B cell (primary cell): ENCODE results near the gene MYH14. TPM values are rescaled to one million over a fixed set of nuclear protein-coding genes. Genes with fewer than 3 reads are reported as not detected.

Experiments used
- ATAC-seq: fragments of 200-7000 bp; cut with Tn5 transposase; one replicate; pipeline ENCODE4 v1.10.0; 2021; ENCODE audit warnings: low read depth, mild to moderate bottlenecking, moderate number of reproducible peaks, moderate library complexity
- CTCF ChIA-PET: fragments of 350-600 bp; sonication (Branson Sonifier 250); formaldehyde crosslinking; loops from one replicate; lab custom pipeline; 2021; ENCODE audit warnings: antibody characterized with exemption, inconsistent platforms; lab: Charles Lee
- POLR2A ChIA-PET: fragments of 350-600 bp; sonication (Branson Sonifier 250); formaldehyde crosslinking; loops from one replicate; lab custom pipeline; 2021; ENCODE audit warnings: antibody characterized with exemption; lab: Charles Lee
- DNase-seq: peaks from one replicate; pipeline ENCODE4 v3.0.0; 2013
- H2AFZ ChIP-seq: 2 replicates; pipeline ENCODE4 v1.6.1; 2012; ENCODE audit warnings: mild to moderate bottlenecking, low read depth, low read length; ENCODE audit not compliant: insufficient read depth, poor library complexity, severe bottlenecking
- H3K27ac ChIP-seq, 2 donors: 1 replicate in 1 of 2; 2 replicates in 1 of 2; pipeline ENCODE4 v1.5.1; 2012 to 2013; ENCODE audit warnings: low read length in 2 of 2, mild to moderate bottlenecking in 2 of 2, moderate library complexity in 1 of 2
- H3K27me3 ChIP-seq, 4 experiments: fragments of 200-600 bp in 1 of 4; sonication (generic) in 1 of 4; replicated peaks in 1 of 4; 1 replicate in 2 of 4; 2 replicates in 2 of 4; pipeline versions ENCODE4 v1.6.1 to v1.7.0; 2013 to 2016; ENCODE audit warnings: low read length in 3 of 4, mild to moderate bottlenecking in 2 of 4, mixed read lengths in 1 of 4, moderate library complexity in 1 of 4; ENCODE audit not compliant: insufficient read depth in 4 of 4, control insufficient read depth in 3 of 4; ENCODE audit errors: control extremely low read depth in 1 of 4
- H3K36me3 ChIP-seq, 2 experiments: replicated peaks in 1 of 2; 1 replicate in 1 of 2; 2 replicates in 1 of 2; pipeline versions ENCODE4 v1.6.1 to v1.7.1; 2013; ENCODE audit warnings: low read length in 1 of 2; ENCODE audit not compliant: insufficient read depth in 2 of 2, control insufficient read depth in 1 of 2; ENCODE audit errors: control extremely low read depth in 1 of 2, extremely low read depth in 1 of 2
- H3K4me1 ChIP-seq, 2 donors: fragments of 200-600 bp in 1 of 2; sonication (generic) in 1 of 2; 1 replicate in 1 of 2; 2 replicates in 1 of 2; pipeline versions ENCODE4 v1.5.1 to v1.6.1; 2013 to 2017; ENCODE audit warnings: low read length in 2 of 2; ENCODE audit not compliant: control insufficient read depth in 2 of 2, insufficient read depth in 2 of 2
- H3K4me2 ChIP-seq: replicated peaks from 2 replicates; pipeline ENCODE3; 2012; ENCODE audit warnings: mild to moderate bottlenecking, low read depth, low read length; ENCODE audit not compliant: poor library complexity, severe bottlenecking
- H3K4me3 ChIP-seq, 5 experiments: fragments of 200-600 bp in 1 of 5; sonication (generic) in 1 of 5; 1 replicate in 3 of 5; 2 replicates in 2 of 5; pipeline versions ENCODE4 v1.5.1 to v1.7.0; 2011 to 2016; ENCODE audit warnings: low read length in 4 of 5, mild to moderate bottlenecking in 4 of 5, low read depth in 2 of 5, control low read depth in 1 of 5, moderate library complexity in 1 of 5; ENCODE audit not compliant: insufficient read depth in 1 of 5; ENCODE audit errors: control extremely low read depth in 1 of 5, extremely low read depth in 1 of 5
- H3K79me2 ChIP-seq: fragments of 200-600 bp; sonication (generic); one replicate; pipeline ENCODE4 v1.6.0; 2016; ENCODE audit warnings: low read length; ENCODE audit not compliant: control insufficient read depth, insufficient read depth
- H3K9ac ChIP-seq: fragments of 200-600 bp; sonication (generic); 2 replicates; pipeline ENCODE4 v1.6.1; 2017; ENCODE audit warnings: mild to moderate bottlenecking, low read length, moderate library complexity
- H3K9me3 ChIP-seq, 3 donors: one replicate each; pipeline versions ENCODE4 v1.6.1 to v1.7.1; 2013; ENCODE audit warnings: low read length in 2 of 3; ENCODE audit not compliant: control insufficient read depth in 2 of 3, insufficient read depth in 1 of 3; ENCODE audit errors: control extremely low read depth in 1 of 3
- H4K20me1 ChIP-seq: 2 replicates; pipeline ENCODE4 v1.6.0; 2012; ENCODE audit warnings: mild to moderate bottlenecking, low read length; ENCODE audit not compliant: insufficient read depth, control insufficient read depth, poor library complexity, severe bottlenecking
- H3K27ac Mint-ChIP-seq: one replicate; pipeline ENCODE4 v1.8.0; 2021; ENCODE audit warnings: mixed read lengths
- H3K27me3 Mint-ChIP-seq: one replicate; pipeline ENCODE4 v1.8.0; 2021; ENCODE audit warnings: mixed read lengths
- H3K4me1 Mint-ChIP-seq: one replicate; pipeline ENCODE4 v1.8.0; 2021; ENCODE audit warnings: mixed read lengths
- H3K4me3 Mint-ChIP-seq: one replicate; pipeline ENCODE4 v1.8.0; 2021; ENCODE audit warnings: mixed read lengths
- H3K9me3 Mint-ChIP-seq: one replicate; pipeline ENCODE4 v1.8.0; 2022; ENCODE audit warnings: mixed read lengths; ENCODE audit not compliant: insufficient read depth
- EZH2 ChIP-seq: IDR thresholded peaks from 2 replicates; pipeline ENCODE4 v1.6.1; 2012; ENCODE audit warnings: borderline replicate concordance, low read depth, mild to moderate bottlenecking, moderate library complexity, low read length; ENCODE audit not compliant: insufficient read depth, poor library complexity, severe bottlenecking
- WGBS: methylation state at CpG from one replicate; pipeline ENCODE4 v1.1.5; 2013; ENCODE audit warnings: missing lambda C conversion rate; ENCODE audit not compliant: insufficient coverage; 5-methylcytosine and 5-hydroxymethylcytosine counted together
- intact Hi-C: fragments of 100-400 bp; cut with micrococcal nuclease; formaldehyde crosslinking; loops from one replicate; pipeline ENCODE4 v1.10.0; 2022
- polyA plus RNA-seq: library from polyadenylated mRNA; depleted of rRNA; stranded (reverse); fragments of >200 nt; gene quantifications from 2 replicates; pipeline ENCODE4 v1.2.3, GENCODE V29; 2012
- total RNA-seq, 2 donors: library from RNA; stranded (reverse); fragments of 120-200 nt in 1 of 2; gene quantifications; 1 replicate in 1 of 2; 2 replicates in 1 of 2; pipeline versions ENCODE4 v1.2.3 to v1.2.4, GENCODE V29; 2013 to 2022
- TF ChIP-seq, protein P1 (sequence below): fragments of 200-600 bp; IDR thresholded peaks from one replicate; pipeline ENCODE4 v1.8.0; 2022; ENCODE audit warnings: antibody characterized with exemption, mild to moderate bottlenecking

MYH14 gene
- total and polyA plus RNA-seq, 2 donors (not counting 1 experiment from before 2014, with no cell fraction given): not detected

DNA sequence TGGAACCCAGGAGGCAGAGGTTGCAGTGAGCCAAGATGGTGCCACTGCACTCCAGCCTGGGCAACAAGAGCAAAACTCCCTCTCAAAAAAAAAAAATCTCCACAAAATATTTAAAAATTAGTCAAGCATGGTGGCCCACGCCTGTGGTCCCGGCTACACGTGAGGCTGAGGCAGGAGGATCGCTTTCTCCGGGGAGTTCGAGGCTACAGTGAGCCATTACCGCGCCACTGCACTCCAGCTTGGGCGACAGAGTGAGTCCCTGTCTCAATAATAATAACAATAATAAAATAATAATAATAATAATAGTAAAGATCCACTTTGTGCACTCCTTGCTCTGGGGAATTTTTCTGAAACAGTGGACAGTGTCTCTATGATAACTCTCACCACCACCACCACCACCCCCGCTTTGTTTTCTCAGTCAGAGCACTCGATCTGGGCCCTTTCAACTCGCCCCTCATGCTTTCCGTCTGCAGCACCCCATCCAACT, 153.3 kb downstream of the MYH14 start:
- H3K27me3 Mint-ChIP-seq: no peaks in the 10 kb centered on the region
- H3K36me3 ChIP-seq: no peaks in the 10 kb centered on the region
- H3K27ac Mint-ChIP-seq: peak overlapping the region; percentile 98
- ATAC-seq: no peak
- H4K20me1 ChIP-seq: no peaks in the 10 kb centered on the region
- H3K4me3 ChIP-seq: peak overlapping the region in 4 of 5 experiments; percentile 64 to 99 (median 79)
- H3K4me3 Mint-ChIP-seq: peak overlapping the region; percentile 94
- no peaks in the 10 kb centered on the region for H3K27me3 ChIP-seq
- peaks cover 13 to 33% of the 10 kb centered on the region in 2 donors for H3K4me1 ChIP-seq
- peak overlapping the region; percentile 87 for H2AFZ ChIP-seq
- no peak for DNase-seq
- TF ChIP-seq, protein P1, sequence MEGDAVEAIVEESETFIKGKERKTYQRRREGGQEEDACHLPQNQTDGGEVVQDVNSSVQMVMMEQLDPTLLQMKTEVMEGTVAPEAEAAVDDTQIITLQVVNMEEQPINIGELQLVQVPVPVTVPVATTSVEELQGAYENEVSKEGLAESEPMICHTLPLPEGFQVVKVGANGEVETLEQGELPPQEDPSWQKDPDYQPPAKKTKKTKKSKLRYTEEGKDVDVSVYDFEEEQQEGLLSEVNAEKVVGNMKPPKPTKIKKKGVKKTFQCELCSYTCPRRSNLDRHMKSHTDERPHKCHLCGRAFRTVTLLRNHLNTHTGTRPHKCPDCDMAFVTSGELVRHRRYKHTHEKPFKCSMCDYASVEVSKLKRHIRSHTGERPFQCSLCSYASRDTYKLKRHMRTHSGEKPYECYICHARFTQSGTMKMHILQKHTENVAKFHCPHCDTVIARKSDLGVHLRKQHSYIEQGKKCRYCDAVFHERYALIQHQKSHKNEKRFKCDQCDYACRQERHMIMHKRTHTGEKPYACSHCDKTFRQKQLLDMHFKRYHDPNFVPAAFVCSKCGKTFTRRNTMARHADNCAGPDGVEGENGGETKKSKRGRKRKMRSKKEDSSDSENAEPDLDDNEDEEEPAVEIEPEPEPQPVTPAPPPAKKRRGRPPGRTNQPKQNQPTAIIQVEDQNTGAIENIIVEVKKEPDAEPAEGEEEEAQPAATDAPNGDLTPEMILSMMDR: no peak
- no peak for TF ChIP-seq EZH2
- intact Hi-C loops: loop anchor here (1.0 to 5.0 kb wide), 12 partner anchors 9 to 541 kb away; partner anchors contain the start of genes JOSD2, MYBPC2, NR1H2 and POLD1
- H3K9me3 ChIP-seq: peaks cover 0 to 6% (median 0%) of the 10 kb centered on the region in 3 donors
- no peaks in the 10 kb centered on the region for H3K9me3 Mint-ChIP-seq
- peak overlapping the region; percentile 99 for H3K9ac ChIP-seq
- WGBS: 0% methylated on average over 4 of the region's 13 CpGs
- H3K27ac ChIP-seq: peak overlapping the region; percentile 95 to 99
- H3K79me2 ChIP-seq: peaks cover 19% of the 10 kb centered on the region
- CTCF ChIA-PET: interaction anchor here (0.7 to 6.6 kb wide), 30 partner anchors 10 to 566 kb away, joined by 3 to 76 read pairs (median 6); partner anchors contain the start of genes JOSD2, KCNC3, NAPSA and SPIB
- H3K4me2 ChIP-seq: peak overlapping the region; percentile 99
- peaks cover 37% of the 10 kb centered on the region for H3K4me1 Mint-ChIP-seq
- POLR2A ChIA-PET: interaction anchor here (1.0 to 2.8 kb wide), 11 partner anchors 9 to 104 kb away, joined by 3 to 33 read pairs (median 8); partner anchors contain the start of genes KCNC3, NR1H2 and SPIB
